GM12875 (cell line): ENCODE results near the gene ADISSP.
A peak's percentile ranks its signal among the peaks of the same experiment; 100 is the strongest.

Source experiments
- H3K4me3 ChIP-seq: one replicate; pipeline ENCODE4 v1.5.1; 2011; ENCODE audit warnings: low read depth, low read length, control low read depth
- CTCF ChIP-seq: IDR thresholded peaks from 2 replicates; pipeline ENCODE4 v1.5.1; 2011; ENCODE audit warnings: low read depth, mild to moderate bottlenecking, control low read depth, inconsistent platforms, low read length, moderate library complexity, borderline replicate concordance; ENCODE audit not compliant: insufficient read depth

ADISSP gene

GRCh38 chr20:3711484-3711941, 56.0 kb downstream of the ADISSP start:
- H3K4me3 ChIP-seq: no peak overlapping the region
- no peak for TF ChIP-seq CTCF

GRCh38 chr20:3710703-3711483, 56.7 kb downstream of the ADISSP start:
- H3K4me3 ChIP-seq: no peak overlapping the region
- TF ChIP-seq CTCF: peak; percentile 91

GRCh38 chr20:3710011-3710466, 57.5 kb downstream of the ADISSP start:
- TF ChIP-seq CTCF: no peak
- H3K4me3 ChIP-seq: no peak overlapping the region

- no peak overlapping the region for H3K4me3 ChIP-seq
- TF ChIP-seq CTCF: no peak
Observed at GRCh38 chr20:3707508-3707899, 60.0 kb downstream of the ADISSP start.

- H3K4me3 ChIP-seq: no peak overlapping the region
- no peak for TF ChIP-seq CTCF
Observed at GRCh38 chr20:3706774-3707507, 60.6 kb downstream of the ADISSP start.

- TF ChIP-seq CTCF: no peak
- H3K4me3 ChIP-seq: no peak overlapping the region
Observed at GRCh38 chr20:3705970-3706739, 61.4 kb downstream of the ADISSP start.
